ENCODE results near the gene RNF10.

GRCh38 chr12:120620624-120621023, 86.5 kb downstream of the RNF10 start:
- TF ChIP-seq CTCF (conservative IDR thresholded peaks at IDR 0.05; ENCODE audit: low read depth, low read length) (no peak), EZH2 (IDR thresholded peaks at IDR 0.05; ENCODE audit: low read length, unreplicated experiment) (no peak), EZH2phosphoT487 (IDR thresholded peaks at IDR 0.05; ENCODE audit: borderline replicate concordance, low read length) (no peak)
